ENCODE measurements around the gene CLSTN3. TPM values are rescaled to one million over a fixed set of nuclear protein-coding genes. Genes with fewer than 3 reads are reported as not detected.
A peak's percentile ranks its signal among the peaks of the same experiment; 100 is the strongest.
"Not testable (repeated sequence)": the region's sequence is repeated elsewhere in the genome, so short reads cannot be mapped to it uniquely, and the experiment has no call there.

Gene CLSTN3
- total RNA-seq, 2 experiments from 2014 or later, result 76.8 to 83.9 TPM

- CTCF ChIA-PET, result no interaction called here
- peaks cover 43% of the 10 kb centered on the region for H3K9me3 Mint-ChIP-seq (ENCODE audit: insufficient read depth)
- no peak for ATAC-seq
Observed at GRCh38 chr12:7171854-7172253, 41.7 kb downstream of the CLSTN3 start.

GRCh38 chr12:7175493-7175892, 45.3 kb downstream of the CLSTN3 start:
- DNase-seq, result no peak
- CTCF ChIA-PET, result no interaction called here
- Mint-ChIP-seq H3K36me3 (ENCODE audit: low read depth) (no peaks in the 10 kb centered on the region), H3K4me3 (no peak overlapping the region), H3K4me1 (ENCODE audit: low read depth) (no peaks in the 10 kb centered on the region), H3K27ac (no peak overlapping the region), H3K27me3 (ENCODE audit: low read depth) (peaks cover 53% of the 10 kb centered on the region), H3K9me3 (ENCODE audit: insufficient read depth) (peaks cover 18% of the 10 kb centered on the region)
- no peak for ATAC-seq
- POLR2A ChIA-PET, result no interaction called here

More at GRCh38 chr12:7171854-7172253, 41.7 kb downstream of the CLSTN3 start:
- peaks cover 38% of the 10 kb centered on the region for H3K27me3 Mint-ChIP-seq (ENCODE audit: low read depth)
- peaks cover 5% of the 10 kb centered on the region for H3K36me3 Mint-ChIP-seq (ENCODE audit: low read depth)
- POLR2A ChIA-PET, result no interaction called here
- no peak for DNase-seq
- H3K4me3 Mint-ChIP-seq, result no peak overlapping the region
- H3K4me1 Mint-ChIP-seq (ENCODE audit: low read depth), result no peaks in the 10 kb centered on the region
- H3K27ac Mint-ChIP-seq, result no peak overlapping the region

GRCh38 chr12:7176595-7176994, 46.4 kb downstream of the CLSTN3 start:
- no peaks in the 10 kb centered on the region for H3K4me1 Mint-ChIP-seq (ENCODE audit: low read depth)
- H3K27me3 Mint-ChIP-seq (ENCODE audit: low read depth), result peaks cover 53% of the 10 kb centered on the region
- CTCF ChIA-PET, result no interaction called here
- POLR2A ChIA-PET, result no interaction called here
- peaks cover 8% of the 10 kb centered on the region for H3K9me3 Mint-ChIP-seq (ENCODE audit: insufficient read depth)
- no peaks in the 10 kb centered on the region for H3K36me3 Mint-ChIP-seq (ENCODE audit: low read depth)
- no peak overlapping the region for H3K4me3 Mint-ChIP-seq
- no peak overlapping the region for H3K27ac Mint-ChIP-seq
- DNase-seq (no peak), ATAC-seq (no peak)

GRCh38 chr12:7178481-7178880, 48.3 kb downstream of the CLSTN3 start:
- Mint-ChIP-seq H3K27me3 (ENCODE audit: low read depth) (peaks cover 47% of the 10 kb centered on the region), H3K9me3 (ENCODE audit: insufficient read depth) (no peaks in the 10 kb centered on the region), H3K36me3 (ENCODE audit: low read depth) (no peaks in the 10 kb centered on the region), H3K4me1 (ENCODE audit: low read depth) (no peaks in the 10 kb centered on the region), H3K27ac (no peak overlapping the region), H3K4me3 (no peak overlapping the region)
- DNase-seq, result no peak
- no peak for ATAC-seq
- ChIA-PET POLR2A (no interaction called here), CTCF (no interaction called here)

GRCh38 chr12:7180685-7181084, 50.5 kb downstream of the CLSTN3 start:
- Mint-ChIP-seq H3K27ac (no peak overlapping the region), H3K4me3 (no peak overlapping the region), H3K9me3 (ENCODE audit: insufficient read depth) (no peaks in the 10 kb centered on the region), H3K36me3 (ENCODE audit: low read depth) (no peaks in the 10 kb centered on the region), H3K4me1 (ENCODE audit: low read depth) (peaks cover under 1% of the 10 kb centered on the region), H3K27me3 (ENCODE audit: low read depth) (peaks cover 37% of the 10 kb centered on the region)
- POLR2A ChIA-PET, result interaction anchor here (0.9 kb wide), 1 partner anchor 8 kb away, joined by 3 read pairs; no protein-coding TSS in a partner anchor
- ATAC-seq (no peak), DNase-seq (no peak)
- CTCF ChIA-PET, result interaction anchor here (1.1 to 1.6 kb wide), 3 partner anchors 8 to 69 kb away, joined by 4 to 7 read pairs (median 4); partner anchors contain the start of gene PEX5

GRCh38 chr12:7186058-7186457, 55.9 kb downstream of the CLSTN3 start:
- H3K9me3 Mint-ChIP-seq (ENCODE audit: insufficient read depth); H3K27me3 Mint-ChIP-seq (ENCODE audit: low read depth); CTCF ChIA-PET; H3K27ac Mint-ChIP-seq; H3K4me3 Mint-ChIP-seq; ATAC-seq; DNase-seq; POLR2A ChIA-PET; H3K36me3 Mint-ChIP-seq (ENCODE audit: low read depth): not testable (repeated sequence)
- H3K4me1 Mint-ChIP-seq (ENCODE audit: low read depth), result peaks cover 27% of the 10 kb centered on the region

GRCh38 chr12:7188562-7189397, 58.6 kb downstream of the CLSTN3 start:
- H3K4me3 Mint-ChIP-seq, result peak overlapping the region; percentile 90
- POLR2A ChIA-PET, result interaction anchor here (0.7 to 1.6 kb wide), 2 partner anchors 8 to 245 kb away, joined by 3 to 5 read pairs; partner anchors contain the start of genes C12orf57 and RNU7-1
- peak overlapping the region; percentile 94 for H3K27ac Mint-ChIP-seq
- DNase-seq, result peak; percentile 73
- H3K9me3 Mint-ChIP-seq (ENCODE audit: insufficient read depth), result no peaks in the 10 kb centered on the region
- H3K4me1 Mint-ChIP-seq (ENCODE audit: low read depth), result peaks cover 31% of the 10 kb centered on the region
- CTCF ChIA-PET, result interaction anchor here (0.8 to 3.0 kb wide), 10 partner anchors 8 to 839 kb away, joined by 3 to 12 read pairs (median 3); partner anchors contain the start of genes C12orf57, PTPN6 and RNU7-1
- H3K36me3 Mint-ChIP-seq (ENCODE audit: low read depth), result peaks cover 17% of the 10 kb centered on the region
- peak; percentile 40 for ATAC-seq
- peaks cover 2% of the 10 kb centered on the region for H3K27me3 Mint-ChIP-seq (ENCODE audit: low read depth)

- peak; percentile 98 for ATAC-seq
- H3K27me3 Mint-ChIP-seq (ENCODE audit: low read depth), result no peaks in the 10 kb centered on the region
- CTCF ChIA-PET, result interaction anchor here (1.0 to 3.0 kb wide), 8 partner anchors 9 to 246 kb away, joined by 3 to 12 read pairs (median 4); partner anchors contain the start of genes C12orf57, PTPN6 and RNU7-1
- H3K4me3 Mint-ChIP-seq, result peak within 1 kb of the TSS; percentile 90
- peak; percentile 89 for DNase-seq
- POLR2A ChIA-PET, result interaction anchor here (0.7 to 1.6 kb wide), 2 partner anchors 9 to 246 kb away, joined by 3 to 5 read pairs; partner anchors contain the start of genes C12orf57 and RNU7-1
- peak within 1 kb of the TSS; percentile 94 for H3K27ac Mint-ChIP-seq
- no peaks in the 10 kb centered on the region for H3K9me3 Mint-ChIP-seq (ENCODE audit: insufficient read depth)
- H3K4me1 Mint-ChIP-seq (ENCODE audit: low read depth), result peaks cover 31% of the 10 kb centered on the region
- H3K36me3 Mint-ChIP-seq (ENCODE audit: low read depth), result peaks cover 17% of the 10 kb centered on the region
Observed at GRCh38 chr12:7189398-7190267, 59.5 kb downstream of the CLSTN3 start, which contains the start of gene PEX5. PEX5 (plus strand) TSS chr12:7189686; CDS start chr12:7190378, 692 bp downstream.

- H3K27me3 Mint-ChIP-seq (ENCODE audit: low read depth), result no peaks in the 10 kb centered on the region
- POLR2A ChIA-PET, result no interaction called here
Observed at GRCh38 chr12:7190268-7191055, 60.3 kb downstream of the CLSTN3 start.

GRCh38 chr12:7193674-7194073, 63.5 kb downstream of the CLSTN3 start:
- POLR2A ChIA-PET, result no interaction called here
- H3K9me3 Mint-ChIP-seq (ENCODE audit: insufficient read depth), result no peaks in the 10 kb centered on the region

More at GRCh38 chr12:7190268-7191055, 60.3 kb downstream of the CLSTN3 start:
- Mint-ChIP-seq H3K4me1 (ENCODE audit: low read depth) (peaks cover 31% of the 10 kb centered on the region), H3K4me3 (peak overlapping the region; percentile 90), H3K9me3 (ENCODE audit: insufficient read depth) (no peaks in the 10 kb centered on the region), H3K36me3 (ENCODE audit: low read depth) (peaks cover 23% of the 10 kb centered on the region), H3K27ac (peak overlapping the region; percentile 29)
- ATAC-seq (no peak), DNase-seq (no peak)
- CTCF ChIA-PET, result interaction anchor here (1.6 to 3.0 kb wide), 3 partner anchors 45 to 78 kb away, joined by 4 to 12 read pairs (median 8); no protein-coding TSS in a partner anchor

GRCh38 chr12:7197841-7198240, 67.7 kb downstream of the CLSTN3 start:
- Mint-ChIP-seq H3K4me1 (ENCODE audit: low read depth) (peaks cover 2% of the 10 kb centered on the region), H3K27me3 (ENCODE audit: low read depth) (no peaks in the 10 kb centered on the region), H3K4me3 (no peak overlapping the region), H3K9me3 (ENCODE audit: insufficient read depth) (no peaks in the 10 kb centered on the region), H3K27ac (no peak overlapping the region), H3K36me3 (ENCODE audit: low read depth) (peaks cover 33% of the 10 kb centered on the region)
- ATAC-seq, result no peak
- CTCF ChIA-PET, result interaction anchor here (0.6 kb wide), 1 partner anchor 617 kb away, joined by 3 read pairs; no protein-coding TSS in a partner anchor
- no peak for DNase-seq
- POLR2A ChIA-PET, result no interaction called here

More at GRCh38 chr12:7193674-7194073, 63.5 kb downstream of the CLSTN3 start:
- Mint-ChIP-seq H3K4me3 (no peak overlapping the region), H3K27me3 (ENCODE audit: low read depth) (no peaks in the 10 kb centered on the region), H3K27ac (no peak overlapping the region), H3K36me3 (ENCODE audit: low read depth) (peaks cover 26% of the 10 kb centered on the region), H3K4me1 (ENCODE audit: low read depth) (peaks cover 17% of the 10 kb centered on the region)
- ATAC-seq (no peak), DNase-seq (no peak)
- CTCF ChIA-PET, result interaction anchor here (0.7 to 1.0 kb wide), 2 partner anchors 12 to 51 kb away, joined by 3 read pairs; no protein-coding TSS in a partner anchor

Measured in activated CD8-positive, alpha-beta T cell treated with anti-CD3 and anti-CD28 coated beads, Interleukin-2, amount 10 ng/mL, durations not matched to agents 7 days and 5 days (primary cell).